ENCODE results near the gene SH3RF3.

The SH3RF3 gene

DNA sequence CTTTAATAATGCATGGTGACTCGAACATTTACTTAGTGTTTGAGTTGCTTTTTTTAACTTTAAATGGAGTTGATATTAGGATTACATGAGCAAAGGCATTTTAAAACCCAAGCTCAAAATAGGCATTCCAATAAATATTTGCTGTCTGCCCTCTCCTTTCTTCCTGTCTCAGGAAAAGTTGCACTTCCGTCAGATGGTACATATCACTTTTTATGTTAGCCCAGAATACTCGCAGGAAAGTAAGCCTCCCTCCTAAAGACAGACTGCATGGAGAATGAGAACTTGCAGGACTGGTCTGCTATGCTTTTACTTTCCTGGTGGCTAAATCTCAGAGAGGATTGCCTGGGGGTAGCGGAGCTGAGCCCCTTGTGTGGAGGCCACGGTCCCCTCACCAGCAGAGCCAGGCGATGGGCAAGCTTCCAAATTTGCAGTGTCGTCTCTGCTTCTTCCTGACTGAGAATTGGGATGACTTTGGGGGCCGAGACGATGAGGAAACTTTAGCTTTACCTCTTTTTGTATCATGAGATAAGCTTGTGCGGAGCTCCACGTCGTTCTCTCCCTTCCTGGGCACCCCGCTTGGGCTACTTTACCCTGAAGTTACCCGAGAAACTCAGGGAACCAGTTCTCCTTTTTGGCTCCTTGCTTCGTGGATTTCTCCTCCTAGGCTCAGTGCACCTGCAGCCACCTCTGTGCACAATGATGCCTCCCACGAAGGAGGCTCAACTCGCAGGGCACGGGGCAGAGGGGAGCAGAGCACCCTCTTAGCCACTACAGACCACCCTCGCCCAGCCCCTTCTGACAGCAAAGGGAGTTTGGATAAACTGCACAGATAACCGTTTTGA lies 223.3 kb downstream of the SH3RF3 start:
- no peak overlapping the region for H3K4me3 ChIP-seq (ENCODE audit: low read depth, low read length)
- no peak overlapping the region for H2AFZ ChIP-seq
- H3K27ac ChIP-seq = no peak overlapping the region
- H3K4me1 ChIP-seq = no peaks in the 10 kb centered on the region
- H3K4me2 ChIP-seq (ENCODE audit: low read length) = no peak overlapping the region
- H3K9ac ChIP-seq = no peak overlapping the region
- no peaks in the 10 kb centered on the region for H3K9me3 ChIP-seq (ENCODE audit: control insufficient read depth, low read length)
- H3K27me3 ChIP-seq (ENCODE audit: control insufficient read depth, insufficient read depth, low read length) = no peaks in the 10 kb centered on the region
- H3K36me3 ChIP-seq (ENCODE audit: control insufficient read depth, insufficient read depth, low read length) = no peaks in the 10 kb centered on the region
- H3K79me2 ChIP-seq = no peaks in the 10 kb centered on the region
- TF ChIP-seq CTCF (IDR thresholded peaks at IDR 0.05) = no peak

DNA sequence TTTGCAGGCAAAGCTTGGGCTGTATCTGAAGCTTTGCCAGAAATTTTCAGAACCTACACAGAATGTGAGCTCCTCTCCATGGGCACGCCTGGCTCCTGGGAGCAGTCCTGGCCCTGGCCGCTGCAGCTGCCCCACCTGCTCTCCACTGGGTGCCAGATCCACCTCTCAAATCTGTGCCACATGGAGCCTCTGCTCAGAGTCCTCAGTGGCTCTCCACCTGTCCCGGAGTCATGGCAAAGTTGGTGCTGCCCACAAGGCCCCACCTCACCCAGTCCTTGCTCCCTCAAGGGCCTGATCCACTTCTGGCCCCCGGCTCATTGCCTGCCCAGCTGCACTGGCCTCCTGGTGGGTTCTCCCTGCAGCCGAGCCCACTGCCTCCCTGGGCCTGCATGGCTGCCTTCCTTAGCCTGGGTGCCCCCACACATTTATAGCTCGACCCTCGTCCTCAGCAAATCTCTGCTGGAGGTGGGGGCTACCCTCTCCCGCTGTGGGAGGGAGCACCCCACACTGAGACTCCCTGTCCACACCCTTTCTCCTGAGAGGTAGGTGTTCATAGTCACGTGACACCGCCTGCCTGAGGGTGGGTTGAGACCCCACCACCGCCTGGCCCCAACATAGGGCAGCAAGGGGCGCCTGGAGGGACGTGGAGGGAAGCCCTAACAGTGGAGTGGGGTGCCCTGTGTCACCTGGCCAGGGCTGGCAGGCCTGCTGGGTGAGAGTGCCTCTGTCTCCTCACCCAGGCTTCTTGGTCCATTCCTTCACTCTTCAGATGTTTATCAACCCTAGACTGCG lies 224.1 kb downstream of the SH3RF3 start:
- no peak overlapping the region for H3K4me3 ChIP-seq (ENCODE audit: low read depth, low read length)
- H3K79me2 ChIP-seq = no peaks in the 10 kb centered on the region
- no peaks in the 10 kb centered on the region for H3K27me3 ChIP-seq (ENCODE audit: control insufficient read depth, insufficient read depth, low read length)
- no peak overlapping the region for H3K27ac ChIP-seq
- H3K4me2 ChIP-seq (ENCODE audit: low read length) = no peak overlapping the region
- H3K9ac ChIP-seq = no peak overlapping the region
- H2AFZ ChIP-seq = no peak overlapping the region
- no peaks in the 10 kb centered on the region for H3K36me3 ChIP-seq (ENCODE audit: control insufficient read depth, insufficient read depth, low read length)
- H3K9me3 ChIP-seq (ENCODE audit: control insufficient read depth, low read length) = no peaks in the 10 kb centered on the region
- no peaks in the 10 kb centered on the region for H3K4me1 ChIP-seq
- TF ChIP-seq CTCF (IDR thresholded peaks at IDR 0.05) = no peak

GRCh38 chr2:109353806-109354745 lies 225.1 kb downstream of the SH3RF3 start:
- Histone ChIP-seq H2AFZ (no peak overlapping the region), H3K9me3 (ENCODE audit: control insufficient read depth, low read length) (no peaks in the 10 kb centered on the region), H3K4me3 (ENCODE audit: low read depth, low read length) (no peak overlapping the region), H3K36me3 (ENCODE audit: control insufficient read depth, insufficient read depth, low read length) (no peaks in the 10 kb centered on the region), H3K79me2 (no peaks in the 10 kb centered on the region), H3K4me2 (ENCODE audit: low read length) (no peak overlapping the region), H3K9ac (no peak overlapping the region), H3K27ac (no peak overlapping the region), H3K27me3 (ENCODE audit: control insufficient read depth, insufficient read depth, low read length) (no peaks in the 10 kb centered on the region), H3K4me1 (no peaks in the 10 kb centered on the region)
- TF ChIP-seq CTCF (IDR thresholded peaks at IDR 0.05) = no peak

DNA sequence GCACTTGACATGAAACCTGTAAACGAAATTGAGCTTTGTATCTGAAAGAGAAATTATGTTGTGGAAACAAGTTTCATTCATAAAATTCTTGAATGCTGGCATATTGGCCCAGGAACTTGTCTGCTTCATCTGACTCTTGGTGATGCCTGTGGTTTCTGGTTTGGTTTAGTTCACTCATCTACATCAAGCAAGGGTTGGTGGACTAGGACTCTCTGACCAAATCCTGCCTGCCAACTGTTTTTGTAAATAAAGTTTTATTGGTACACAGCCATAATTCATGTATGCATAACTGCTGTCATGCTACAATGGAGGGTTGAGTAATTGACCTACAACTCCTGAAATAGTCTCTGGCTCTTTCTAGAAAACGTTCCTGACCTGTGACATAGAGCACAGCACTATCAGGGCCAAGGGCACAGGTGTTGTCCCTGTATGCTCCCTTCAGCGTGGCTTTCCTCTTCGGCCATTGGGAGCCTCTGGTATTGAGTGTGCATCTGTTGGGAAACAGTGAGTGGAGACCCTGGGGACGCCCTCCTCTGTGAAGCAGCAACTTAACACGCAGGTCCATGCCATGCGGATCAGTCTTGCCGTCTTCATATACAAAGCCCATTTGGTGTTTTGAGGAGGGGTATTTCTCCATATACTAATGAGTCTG lies 226.3 kb downstream of the SH3RF3 start:
- no peak overlapping the region for H2AFZ ChIP-seq

More for the DNA sequence above, 226.3 kb downstream of the SH3RF3 start:
- H3K4me2 ChIP-seq (ENCODE audit: low read length) = no peak overlapping the region
- H3K79me2 ChIP-seq = no peaks in the 10 kb centered on the region
- TF ChIP-seq CTCF (IDR thresholded peaks at IDR 0.05) = no peak
- no peaks in the 10 kb centered on the region for H3K9me3 ChIP-seq (ENCODE audit: control insufficient read depth, low read length)
- no peak overlapping the region for H3K4me3 ChIP-seq (ENCODE audit: low read depth, low read length)
- H3K27me3 ChIP-seq (ENCODE audit: control insufficient read depth, insufficient read depth, low read length) = no peaks in the 10 kb centered on the region
- H3K36me3 ChIP-seq (ENCODE audit: control insufficient read depth, insufficient read depth, low read length) = no peaks in the 10 kb centered on the region
- H3K4me1 ChIP-seq = no peaks in the 10 kb centered on the region
- no peak overlapping the region for H3K9ac ChIP-seq
- H3K27ac ChIP-seq = no peak overlapping the region
